HepG2 (cell line): ENCODE data around the gene FAM3B. TPM values are rescaled to one million over a fixed set of nuclear protein-coding genes. Genes with fewer than 3 reads are reported as not detected.

Experiments
- ADNP ChIP-seq: sonication (generic); formaldehyde crosslinking; IDR thresholded peaks from 2 replicates; pipeline ENCODE4 v1.4.0; 2020; ENCODE audit warnings: missing genetic modification reagents
- AGO1 ChIP-seq: fragments of 200-400 bp; formaldehyde crosslinking; IDR thresholded peaks from 2 replicates; pipeline ENCODE4 v1.6.1; 2017; ENCODE audit warnings: mild to moderate bottlenecking, low read depth, low read length, moderate library complexity; ENCODE audit not compliant: poor library complexity, severe bottlenecking
- CEBPG ChIP-seq: IDR thresholded peaks from 2 replicates; pipeline ENCODE4 v1.6.1; 2016
- CSRNP2 ChIP-seq: sonication (generic); formaldehyde crosslinking; conservative IDR thresholded peaks from 2 replicates; pipeline ENCODE4 v1.8.0; 2022; ENCODE audit warnings: low read depth, missing genetic modification reagents
- FOXC1 ChIP-seq: sonication (generic); formaldehyde crosslinking; IDR thresholded peaks from 2 replicates; pipeline ENCODE4 v1.8.0; 2022; ENCODE audit warnings: mild to moderate bottlenecking, missing genetic modification reagents, borderline replicate concordance
- FOXK1 ChIP-seq: sonication (generic); formaldehyde crosslinking; IDR thresholded peaks from 2 replicates; pipeline ENCODE4 v1.4.0; 2020; ENCODE audit warnings: low read depth, missing genetic modification reagents, borderline replicate concordance
- FOXP4 ChIP-seq: sonication (generic); formaldehyde crosslinking; IDR thresholded peaks from 2 replicates; pipeline ENCODE4 v1.4.0; 2020; ENCODE audit warnings: missing genetic modification reagents
- GATAD2A ChIP-seq: IDR thresholded peaks from 2 replicates; pipeline ENCODE4 v1.6.1; 2016
- GTF3A ChIP-seq: sonication (generic); formaldehyde crosslinking; conservative IDR thresholded peaks from 2 replicates; pipeline ENCODE4 v1.4.0; 2020; ENCODE audit warnings: mild to moderate bottlenecking, missing genetic modification reagents
- HMGA1 ChIP-seq: sonication (generic); formaldehyde crosslinking; conservative IDR thresholded peaks from 2 replicates; pipeline ENCODE4 v1.4.0; 2020; ENCODE audit warnings: missing genetic modification reagents
- NCOR1 ChIP-seq: fragments of 200-600 bp; sonication (generic); IDR thresholded peaks from 2 replicates; pipeline ENCODE4 v1.7.0; 2017; ENCODE audit warnings: antibody characterized with exemption, low read length, borderline replicate concordance
- PATZ1 ChIP-seq: sonication (generic); formaldehyde crosslinking; IDR thresholded peaks from 2 replicates; pipeline ENCODE4 v1.4.0; 2020; ENCODE audit warnings: missing genetic modification reagents
- PAX8 ChIP-seq: sonication (generic); formaldehyde crosslinking; IDR thresholded peaks from 2 replicates; pipeline ENCODE4 v1.8.0; 2022; ENCODE audit warnings: mild to moderate bottlenecking, missing genetic modification reagents, borderline replicate concordance
- PHF21A ChIP-seq: sonication (generic); formaldehyde crosslinking; IDR thresholded peaks from 2 replicates; pipeline ENCODE4 v1.5.0; 2020; ENCODE audit warnings: mild to moderate bottlenecking, missing genetic modification reagents
- POLR2G ChIP-seq: fragments of 200-400 bp; formaldehyde crosslinking; IDR thresholded peaks from 2 replicates; pipeline ENCODE4 v1.6.1; 2018; ENCODE audit warnings: mild to moderate bottlenecking, low read depth, low read length, moderate library complexity
- ZNF136 ChIP-seq: sonication (generic); formaldehyde crosslinking; IDR thresholded peaks from 2 replicates; pipeline ENCODE4 v1.8.1; 2022; ENCODE audit warnings: low read depth, mild to moderate bottlenecking, moderate library complexity, missing genetic modification reagents
- ZNF232 ChIP-seq: sonication (generic); formaldehyde crosslinking; IDR thresholded peaks from 2 replicates; pipeline ENCODE4 v1.4.0; 2020; ENCODE audit warnings: missing genetic modification reagents, borderline replicate concordance
- ZNF260 ChIP-seq: sonication (generic); formaldehyde crosslinking; IDR thresholded peaks from 2 replicates; pipeline ENCODE4 v1.4.0; 2020; ENCODE audit warnings: missing genetic modification reagents, low read depth, mild to moderate bottlenecking, borderline replicate concordance
- ZNF501 ChIP-seq: sonication (generic); formaldehyde crosslinking; IDR thresholded peaks from 2 replicates; pipeline ENCODE4 v1.5.1; 2020; ENCODE audit warnings: mild to moderate bottlenecking, moderate library complexity, missing genetic modification reagents
- ZNF567 ChIP-seq: sonication (generic); formaldehyde crosslinking; IDR thresholded peaks from 2 replicates; pipeline ENCODE4 v1.8.1; 2023; ENCODE audit warnings: mild to moderate bottlenecking, missing genetic modification reagents, borderline replicate concordance
- ZNF580 ChIP-seq: IDR thresholded peaks from 2 replicates; pipeline ENCODE4 v1.6.1; 2016; ENCODE audit warnings: low read depth, borderline replicate concordance
- ZNF672 ChIP-seq: sonication (generic); formaldehyde crosslinking; IDR thresholded peaks from 2 replicates; pipeline ENCODE4 v1.8.1; 2022; ENCODE audit warnings: missing genetic modification reagents
- ZNF792 ChIP-seq: IDR thresholded peaks from 2 replicates; pipeline ENCODE4 v1.6.1; 2016
- polyA plus RNA-seq, 8 experiments: library from polyadenylated mRNA; depleted of rRNA in 3 of 8; stranded (reverse) in 7 of 8; unstranded in 1 of 8; fragments of >200 nt; fragmentation: Illumina TruSeq in 4 of 8; extraction: Trizol in 4 of 8; gene quantifications; 2 replicates each; pipeline versions ENCODE4 v1.2.1 to v1.2.3, GENCODE V29; 2011 to 2016; ENCODE audit warnings: low read depth in 4 of 8, missing spikeins in 1 of 8, mixed read lengths in 1 of 8; ENCODE audit not compliant: insufficient read depth in 1 of 8
- total RNA-seq, 5 experiments: library from RNA; depleted of rRNA; stranded (reverse); fragments of >200 nt; fragmentation: Illumina TruSeq; extraction: Trizol; gene quantifications; 2 replicates each; pipeline ENCODE4 v1.2.3, GENCODE V29; 2016; ENCODE audit warnings: low read depth in 1 of 5

FAM3B gene
- total and polyA plus RNA-seq, 2 of the 13 experiments (the other 11 are each of a cell fraction or from before 2014, with no cell fraction given), result 46.5 to 62.0 TPM

- TF ChIP-seq FOXP4 (peak; percentile 71), ZNF136 (CRISPR knock-in tag) (no peak), ZNF260 (no peak), ZNF672 (CRISPR knock-in tag) (no peak), ZNF232 (CRISPR knock-in tag) (no peak), GATAD2A (CRISPR knock-in tag) (peak; percentile 62; the same call in 1 of the 2 replicates), HMGA1 (CRISPR knock-in tag) (no peak), POLR2G (0 out of 2 replicates have a peak, but pooled peaks have one; percentile 22), ZNF792 (CRISPR knock-in tag) (0 out of 2 replicates have a peak, but pooled peaks have one; percentile 37), GTF3A (CRISPR knock-in tag) (no peak), PAX8 (CRISPR knock-in tag) (no peak), ZNF501 (CRISPR knock-in tag) (peak; percentile 50; the same call in 1 of the 2 replicates), CSRNP2 (CRISPR knock-in tag) (no peak), CEBPG (CRISPR knock-in tag) (peak; percentile 78), PATZ1 (CRISPR knock-in tag) (peak; percentile 59; the same call in 1 of the 2 replicates), ZNF580 (no peak), PHF21A (peak; percentile 76), AGO1 (no peak), FOXC1 (CRISPR knock-in tag) (peak; percentile 34; the same call in 1 of the 2 replicates), ZNF567 (CRISPR knock-in tag) (0 out of 2 replicates have a peak, but pooled peaks have one; percentile 34), FOXK1 (CRISPR knock-in tag) (peak; percentile 92; the same call in 1 of the 2 replicates), ADNP (no peak), NCOR1 (peak; percentile 85)
These were observed 50.0 kb downstream of the FAM3B start (continued) for GRCh38 chr21:41366522-41367151.
